Brain microvascular endothelial cell (primary cell): ENCODE data around the gene SLC26A1.

Experiments
- DNase-seq: peaks from one replicate; pipeline ENCODE4 v3.0.0-alpha.2; 2020
- H3K27ac ChIP-seq: fragments of 250-450 bp; sonication (Bioruptor Pico); 2 replicates; pipeline ENCODE4 v1.5.1; 2020; ENCODE audit warnings: mild to moderate bottlenecking, moderate library complexity
- H3K27me3 ChIP-seq: fragments of 250-450 bp; sonication (Bioruptor Pico); replicated peaks from 2 replicates; pipeline ENCODE4 v1.5.1; 2020; ENCODE audit warnings: mild to moderate bottlenecking
- H3K36me3 ChIP-seq: fragments of 250-450 bp; sonication (Bioruptor Pico); replicated peaks from 2 replicates; pipeline ENCODE4 v1.5.1; 2020; ENCODE audit warnings: mild to moderate bottlenecking
- H3K4me3 ChIP-seq: 2 replicates; pipeline ENCODE4 v1.5.1; 2011; ENCODE audit warnings: low read depth, mild to moderate bottlenecking, control low read depth, low read length, moderate library complexity
- in situ Hi-C: cut with HindIII; loops from 2 replicates; pipeline ENCODE4 v1.10.0; 2017; ENCODE audit warnings: low sequenced_read_pairs, low pct_ligation_motif_present
- TF ChIP-seq, protein P1 (sequence below): IDR thresholded peaks from 2 replicates; pipeline ENCODE4 v1.5.1; 2011; ENCODE audit warnings: low read depth, mild to moderate bottlenecking, moderate library complexity, low read length, control low read depth, inconsistent platforms; ENCODE audit errors: missing control alignments

SLC26A1 gene

DNA sequence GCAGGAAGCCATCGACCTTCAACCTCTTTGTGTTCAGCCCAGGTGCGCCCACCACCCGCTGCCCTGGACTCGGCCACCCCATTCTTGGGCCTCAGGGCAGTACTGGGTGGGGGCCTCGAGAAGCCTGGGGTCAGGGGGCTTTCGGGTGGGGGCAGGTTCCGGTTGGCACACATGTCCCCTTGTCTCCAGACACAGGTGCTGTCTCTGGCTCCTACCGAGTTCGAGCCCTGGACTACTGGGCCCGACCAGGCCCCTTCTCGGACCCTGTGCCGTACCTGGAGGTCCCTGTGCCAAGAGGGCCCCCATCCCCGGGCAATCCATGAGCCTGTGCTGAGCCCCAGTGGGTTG is 10.8 kb upstream of the SLC26A1 start:
- Histone ChIP-seq H3K27me3 (peaks cover 53% of the 10 kb centered on the region), H3K4me3 (no peak overlapping the region), H3K36me3 (no peaks in the 10 kb centered on the region), H3K27ac (no peak overlapping the region)
- in situ Hi-C loops, result no loop called here
- TF ChIP-seq, protein P1, sequence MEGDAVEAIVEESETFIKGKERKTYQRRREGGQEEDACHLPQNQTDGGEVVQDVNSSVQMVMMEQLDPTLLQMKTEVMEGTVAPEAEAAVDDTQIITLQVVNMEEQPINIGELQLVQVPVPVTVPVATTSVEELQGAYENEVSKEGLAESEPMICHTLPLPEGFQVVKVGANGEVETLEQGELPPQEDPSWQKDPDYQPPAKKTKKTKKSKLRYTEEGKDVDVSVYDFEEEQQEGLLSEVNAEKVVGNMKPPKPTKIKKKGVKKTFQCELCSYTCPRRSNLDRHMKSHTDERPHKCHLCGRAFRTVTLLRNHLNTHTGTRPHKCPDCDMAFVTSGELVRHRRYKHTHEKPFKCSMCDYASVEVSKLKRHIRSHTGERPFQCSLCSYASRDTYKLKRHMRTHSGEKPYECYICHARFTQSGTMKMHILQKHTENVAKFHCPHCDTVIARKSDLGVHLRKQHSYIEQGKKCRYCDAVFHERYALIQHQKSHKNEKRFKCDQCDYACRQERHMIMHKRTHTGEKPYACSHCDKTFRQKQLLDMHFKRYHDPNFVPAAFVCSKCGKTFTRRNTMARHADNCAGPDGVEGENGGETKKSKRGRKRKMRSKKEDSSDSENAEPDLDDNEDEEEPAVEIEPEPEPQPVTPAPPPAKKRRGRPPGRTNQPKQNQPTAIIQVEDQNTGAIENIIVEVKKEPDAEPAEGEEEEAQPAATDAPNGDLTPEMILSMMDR, result no peak
- DNase-seq, result no peak

DNA sequence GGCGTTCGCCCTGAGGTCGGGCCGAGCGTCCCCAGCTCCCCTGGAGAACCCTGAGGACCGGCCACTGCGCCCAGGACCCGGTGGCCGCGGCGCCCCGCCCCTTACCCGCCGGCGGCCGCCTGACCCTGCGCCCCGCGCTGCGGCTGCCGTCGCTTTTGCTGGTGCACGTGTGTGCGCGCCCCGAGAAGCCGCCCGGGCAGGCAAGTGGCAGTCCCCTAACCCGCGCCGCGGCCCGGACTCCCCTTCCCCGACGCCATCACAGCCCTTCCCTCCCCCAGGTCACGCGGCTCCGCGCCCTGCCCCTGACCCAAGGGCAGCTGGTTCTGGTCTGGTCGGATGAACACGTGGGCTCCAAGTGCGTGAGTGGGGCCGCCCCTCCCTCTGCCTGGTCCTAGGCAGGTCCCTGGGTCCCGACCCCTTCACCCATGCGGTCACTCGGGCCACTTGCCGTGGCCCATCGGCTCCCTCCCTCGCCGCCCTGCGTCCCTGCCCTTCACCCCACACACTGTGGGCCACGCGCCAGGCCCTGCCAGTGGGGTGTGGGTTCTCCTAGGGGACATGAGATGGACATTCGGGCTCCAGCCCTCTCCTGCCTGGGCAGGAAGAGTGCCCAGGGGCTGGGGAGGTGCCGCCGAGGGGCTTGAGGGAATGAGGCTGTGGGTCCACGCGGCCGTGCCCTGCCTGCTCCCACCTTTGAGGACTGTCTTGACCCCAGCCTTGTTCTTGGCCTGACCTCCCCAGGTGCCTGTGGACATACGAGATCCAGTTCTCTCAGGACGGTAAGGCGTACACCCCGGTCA is 10.3 kb upstream of the SLC26A1 start:
- Histone ChIP-seq H3K36me3 (no peaks in the 10 kb centered on the region), H3K27me3 (peaks cover 51% of the 10 kb centered on the region), H3K4me3 (no peak overlapping the region), H3K27ac (no peak overlapping the region)
- TF ChIP-seq, protein P1, result no peak
- in situ Hi-C loops, result no loop called here
- DNase-seq, result no peak

DNA sequence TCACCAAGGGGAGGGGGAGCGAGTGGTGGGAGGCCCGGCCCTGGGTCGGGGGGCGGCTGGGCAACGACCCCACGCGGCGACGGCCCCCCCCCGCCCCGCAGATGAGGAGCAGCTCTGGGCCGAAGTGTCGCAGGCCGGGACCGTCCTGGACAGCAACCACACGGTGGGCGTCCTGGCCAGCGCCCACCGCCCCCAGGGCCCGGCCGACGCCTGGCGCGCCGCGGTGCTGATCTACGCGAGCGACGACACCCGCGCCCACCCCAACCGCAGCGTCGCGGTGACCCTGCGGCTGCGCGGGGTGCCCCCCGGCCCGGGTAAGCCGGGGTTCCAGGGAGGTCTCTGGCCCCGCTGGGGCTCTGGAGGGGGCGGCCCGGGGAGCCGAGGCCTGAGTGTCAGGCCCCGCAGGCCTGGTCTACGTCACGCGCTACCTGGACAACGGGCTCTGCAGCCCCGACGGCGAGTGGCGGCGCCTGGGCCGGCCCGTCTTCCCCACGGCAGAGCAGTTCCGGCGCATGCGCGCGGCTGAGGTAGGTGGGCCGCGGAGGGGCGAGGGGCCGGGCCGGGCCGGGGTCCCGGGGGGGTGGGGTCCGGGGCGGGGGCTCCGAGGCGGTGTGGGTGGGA is 9.5 kb upstream of the SLC26A1 start:
- Histone ChIP-seq H3K4me3 (no peak overlapping the region), H3K27me3 (peaks cover 52% of the 10 kb centered on the region), H3K36me3 (no peaks in the 10 kb centered on the region), H3K27ac (no peak overlapping the region)
- TF ChIP-seq, protein P1, result no peak
- in situ Hi-C loops, result no loop called here
- no peak for DNase-seq

DNA sequence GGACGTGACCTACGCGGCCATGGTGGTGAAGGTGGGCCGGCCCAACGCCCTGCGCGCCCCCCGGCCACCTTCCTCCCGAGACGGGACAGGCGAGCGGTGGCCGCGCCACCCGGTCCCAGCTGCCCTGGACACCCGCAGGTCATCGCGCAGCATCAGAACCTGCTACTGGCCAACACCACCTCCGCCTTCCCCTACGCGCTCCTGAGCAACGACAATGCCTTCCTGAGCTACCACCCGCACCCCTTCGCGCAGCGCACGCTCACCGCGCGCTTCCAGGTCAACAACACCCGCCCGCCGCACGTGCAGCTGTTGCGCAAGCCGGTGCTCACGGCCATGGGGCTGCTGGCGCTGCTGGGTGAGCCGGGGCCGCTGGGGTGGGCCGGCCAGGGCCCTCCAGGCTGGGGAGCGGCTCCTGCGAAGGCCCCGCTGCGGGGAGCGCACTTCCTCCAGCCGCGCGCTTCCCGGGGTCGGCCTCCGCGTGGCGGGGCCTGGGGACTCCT is 9.0 kb upstream of the SLC26A1 start:
- in situ Hi-C loops, result no loop called here
- Histone ChIP-seq H3K27ac (no peak overlapping the region), H3K27me3 (peaks cover 56% of the 10 kb centered on the region), H3K36me3 (no peaks in the 10 kb centered on the region), H3K4me3 (no peak overlapping the region)
- no peak for DNase-seq
- TF ChIP-seq, protein P1, result no peak

DNA sequence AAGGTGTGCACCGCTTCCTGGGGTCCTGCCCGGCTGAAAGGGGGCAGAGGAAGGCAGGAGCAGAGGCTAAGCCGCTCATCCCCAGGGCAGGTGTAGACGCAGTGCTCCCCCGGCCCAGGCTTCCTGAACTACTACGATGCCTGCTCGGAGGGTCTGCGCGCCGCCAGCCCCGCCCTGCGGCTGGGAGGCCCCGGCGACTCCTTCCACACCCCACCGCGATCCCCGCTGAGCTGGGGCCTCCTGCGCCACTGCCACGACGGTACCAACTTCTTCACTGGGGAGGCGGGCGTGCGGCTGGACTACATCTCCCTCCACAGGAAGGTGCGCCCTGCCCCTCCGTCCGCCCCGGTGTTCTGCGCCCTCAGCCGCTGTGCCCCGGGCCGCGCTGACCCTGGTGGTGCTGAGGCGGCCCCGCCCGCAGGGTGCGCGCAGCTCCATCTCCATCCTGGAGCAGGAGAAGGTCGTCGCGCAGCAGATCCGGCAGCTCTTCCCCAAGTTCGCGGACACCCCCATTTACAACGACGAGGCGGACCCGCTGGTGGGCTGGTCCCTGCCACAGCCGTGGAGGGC is 8.4 kb upstream of the SLC26A1 start:
- TF ChIP-seq, protein P1, result no peak
- no peak overlapping the region for H3K27ac ChIP-seq
- no peaks in the 10 kb centered on the region for H3K36me3 ChIP-seq
- in situ Hi-C loops, result no loop called here
- no peak overlapping the region for H3K4me3 ChIP-seq
- H3K27me3 ChIP-seq, result peaks cover 61% of the 10 kb centered on the region
- no peak for DNase-seq
